ENCODE results near the gene PDE11A.

- TF ChIP-seq CTCF (IDR thresholded peaks at IDR 0.05) (no peak), EP300 (IDR thresholded peaks at IDR 0.05) (no peak), POLR2A (IDR thresholded peaks at IDR 0.05) (no peak)
Observed at GRCh38 chr2:177797808-177798207, 274.8 kb downstream of the PDE11A start.

All from tibial nerve (tissue), 4 donors.